HEK293T (cell line): ENCODE measurements around the gene MSLN.
"Not testable (repeated sequence)": the region's sequence is repeated elsewhere in the genome, so short reads cannot be mapped to it uniquely, and the experiment has no call there.

Source experiments
- CTCF ChIA-PET: fragments of 350-600 bp; formaldehyde crosslinking; extraction: SDS; loops from one replicate; lab custom pipeline; 2021; ENCODE audit warnings: antibody characterized with exemption, inconsistent platforms; lab: Yijun Ruan, JAX
- POLR2A ChIA-PET: fragments of 350-600 bp; formaldehyde crosslinking; extraction: SDS; loops from one replicate; lab custom pipeline; 2020; ENCODE audit warnings: antibody characterized with exemption, inconsistent platforms; lab: Yijun Ruan, JAX
- DNase-seq: peaks from one replicate; pipeline ENCODE4 v3.0.0; 2012; ENCODE audit warnings: mixed read lengths; ENCODE audit errors: extremely low spot score
- ARNT ChIP-seq: fragments of 450-650 bp; IDR thresholded peaks from 2 replicates; pipeline ENCODE4 v1.6.1; 2017; ENCODE audit warnings: mild to moderate bottlenecking
- BHLHE40 ChIP-seq: fragments of 450-650 bp; IDR thresholded peaks from 2 replicates; pipeline ENCODE4 v1.6.1; 2016; ENCODE audit warnings: mild to moderate bottlenecking, moderate library complexity, borderline replicate concordance
- CTBP1 ChIP-seq: fragments of 450-650 bp; IDR thresholded peaks from 2 replicates; pipeline ENCODE4 v1.6.1; 2016; ENCODE audit warnings: borderline replicate concordance
- ELF4 ChIP-seq: fragments of 450-650 bp; IDR thresholded peaks from 2 replicates; pipeline ENCODE4 v1.6.1; 2017; ENCODE audit warnings: antibody characterized with exemption
- FOXA1 ChIP-seq: fragments of 450-650 bp; IDR thresholded peaks from 2 replicates; pipeline ENCODE4 v1.6.1; 2016; ENCODE audit warnings: mild to moderate bottlenecking
- FOXK2 ChIP-seq: fragments of 450-650 bp; IDR thresholded peaks from 2 replicates; pipeline ENCODE4 v1.6.1; 2016; ENCODE audit warnings: mild to moderate bottlenecking
- FOXM1 ChIP-seq: fragments of 450-650 bp; IDR thresholded peaks from 2 replicates; pipeline ENCODE4 v1.6.1; 2017; ENCODE audit warnings: mild to moderate bottlenecking, borderline replicate concordance
- HDGF ChIP-seq: fragments of 450-650 bp; IDR thresholded peaks from 2 replicates; pipeline ENCODE4 v1.6.1; 2017; ENCODE audit warnings: antibody characterized with exemption, borderline replicate concordance
- L3MBTL2 ChIP-seq: fragments of 450-650 bp; conservative IDR thresholded peaks from 2 replicates; pipeline ENCODE4 v1.6.1; 2016; ENCODE audit warnings: mild to moderate bottlenecking
- LEF1 ChIP-seq: fragments of 450-650 bp; IDR thresholded peaks from 2 replicates; pipeline ENCODE4 v1.6.1; 2017; ENCODE audit warnings: mild to moderate bottlenecking, borderline replicate concordance
- NFRKB ChIP-seq: fragments of 450-650 bp; IDR thresholded peaks from 2 replicates; pipeline ENCODE4 v1.6.1; 2016; ENCODE audit warnings: mild to moderate bottlenecking, moderate library complexity
- PKNOX1 ChIP-seq: fragments of 450-650 bp; IDR thresholded peaks from 2 replicates; pipeline ENCODE4 v1.6.1; 2016
- SP1 ChIP-seq: fragments of 450-650 bp; IDR thresholded peaks from 2 replicates; pipeline ENCODE4 v1.6.1; 2017
- SUZ12 ChIP-seq: fragments of 450-650 bp; IDR thresholded peaks from 2 replicates; pipeline ENCODE4 v1.6.1; 2016; ENCODE audit warnings: mild to moderate bottlenecking
- TARDBP ChIP-seq: fragments of 450-650 bp; IDR thresholded peaks from 2 replicates; pipeline ENCODE4 v1.6.1; 2016
- ZNF384 ChIP-seq: fragments of 450-650 bp; IDR thresholded peaks from 2 replicates; pipeline ENCODE4 v1.6.1; 2016

MSLN gene

DNA sequence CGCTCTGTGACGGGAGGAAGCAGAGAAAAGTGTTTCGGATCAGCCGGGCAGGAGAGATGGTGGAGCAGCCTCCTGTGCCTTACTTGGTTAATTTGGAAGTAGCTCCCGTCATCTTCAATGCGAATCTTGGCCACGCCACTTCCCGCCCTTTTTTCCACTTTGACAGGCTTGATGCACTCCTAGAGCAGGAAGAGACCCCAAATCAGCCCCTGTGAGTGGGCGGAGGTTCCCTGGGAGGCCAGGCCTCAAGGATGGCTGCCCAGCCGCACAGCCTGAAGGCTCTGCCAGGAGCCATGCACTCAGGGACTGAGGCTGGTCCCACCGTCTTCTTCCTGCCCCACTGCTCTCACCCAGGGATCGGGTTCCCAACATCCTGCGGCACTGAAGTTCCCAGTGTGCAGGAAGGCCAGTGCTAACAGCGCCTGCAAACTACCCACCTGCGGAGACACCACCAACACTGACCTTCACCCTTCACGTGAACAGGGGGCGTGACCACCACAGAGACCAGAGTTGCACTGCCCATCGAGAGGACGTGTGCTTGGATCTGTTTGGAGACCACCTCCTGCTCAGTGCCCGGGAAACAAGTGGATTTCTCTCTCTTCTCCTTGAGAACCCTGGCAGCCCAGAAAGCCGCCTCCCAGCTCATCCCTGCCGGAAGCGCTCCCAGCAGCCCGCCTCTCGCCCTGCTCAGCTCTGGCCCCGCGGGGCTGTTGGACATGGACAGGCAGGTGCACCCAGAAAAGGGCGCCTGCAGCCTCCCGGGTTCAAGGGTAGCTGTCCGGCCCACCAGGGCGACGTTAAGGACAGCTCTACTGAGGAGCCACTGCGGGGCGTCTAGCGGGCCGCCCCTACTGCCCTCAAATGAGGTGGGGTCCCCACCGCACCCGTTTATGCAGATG lies 20.7 kb upstream of the MSLN start:
- no peak for TF ChIP-seq PKNOX1
- no peak for TF ChIP-seq FOXA1
- no peak for TF ChIP-seq CTBP1
- TF ChIP-seq ELF4, result no peak
- TF ChIP-seq ZNF384, result no peak
- TF ChIP-seq BHLHE40, result no peak
- TF ChIP-seq LEF1, result no peak
- no peak for TF ChIP-seq TARDBP
- TF ChIP-seq SUZ12, result no peak
- no peak for TF ChIP-seq SP1
- TF ChIP-seq FOXM1, result no peak
- no peak for TF ChIP-seq NFRKB
- TF ChIP-seq HDGF, result no peak
- TF ChIP-seq ARNT, result no peak
- CTCF ChIA-PET, result interaction anchor here (1.2 to 1.7 kb wide), 3 partner anchors 15 to 24 kb away, joined by 3 to 4 read pairs (median 4); partner anchors contain the start of gene METRN
- DNase-seq, result no peak
- POLR2A ChIA-PET, result interaction anchor here (0.6 to 3.5 kb wide), 10 partner anchors 8 to 54 kb away, joined by 3 to 16 read pairs (median 4); partner anchors contain the start of genes ANTKMT, CCDC78, CHTF18 and RPUSD1

GRCh38 chr16:740459-740763 lies 20.1 kb upstream of the MSLN start:
- DNase-seq, result no peak
- TF ChIP-seq ELF4 (no peak), ARNT (no peak), SUZ12 (no peak), FOXK2 (no peak), SP1 (no peak), FOXA1 (no peak), CTBP1 (no peak), ZNF384 (no peak), FOXM1 (no peak), L3MBTL2 (no peak), NFRKB (no peak), TARDBP (no peak), LEF1 (no peak), PKNOX1 (no peak), BHLHE40 (no peak), HDGF (no peak)
- ChIA-PET CTCF (interaction anchor here (1.2 to 1.7 kb wide), 3 partner anchors 16 to 25 kb away, joined by 3 to 4 read pairs (median 4); partner anchors contain the start of gene METRN), POLR2A (interaction anchor here (0.6 to 3.5 kb wide), 10 partner anchors 8 to 54 kb away, joined by 3 to 16 read pairs (median 4); partner anchors contain the start of genes ANTKMT and CCDC78)

GRCh38 chr16:740764-741505 lies 19.6 kb upstream of the MSLN start, which contains the start of gene CIAO3:
CIAO3 (minus strand) TSS chr16:740997; CDS start chr16:740985, 12 bp downstream.
- DNase-seq, result peak; percentile 94
- peak; percentile 76 for TF ChIP-seq L3MBTL2
- no peak for TF ChIP-seq BHLHE40
- no peak for TF ChIP-seq FOXM1
- peak; percentile 80 for TF ChIP-seq ELF4
- CTCF ChIA-PET, result interaction anchor here (1.2 to 1.7 kb wide), 3 partner anchors 16 to 26 kb away, joined by 3 to 4 read pairs (median 4); partner anchors contain the start of gene METRN

GRCh38 chr16:741986-742629 lies 18.4 kb upstream of the MSLN start:
- ChIA-PET POLR2A (interaction anchor here (1.1 to 2.9 kb wide), 3 partner anchors 11 to 52 kb away, joined by 3 to 12 read pairs (median 4); partner anchors contain the start of gene WDR24), CTCF (interaction anchor here (1.7 kb wide), 1 partner anchor 22 kb away, joined by 4 read pairs; no protein-coding TSS in a partner anchor)
- no peak for DNase-seq
- no peak for TF ChIP-seq ARNT
- TF ChIP-seq FOXM1, result no peak
- TF ChIP-seq FOXK2, result no peak
- TF ChIP-seq NFRKB, result no peak
- TF ChIP-seq FOXA1, result no peak
- no peak for TF ChIP-seq L3MBTL2

More at GRCh38 chr16:740764-741505, 19.6 kb upstream of the MSLN start, which contains the start of gene CIAO3:
- POLR2A ChIA-PET, result interaction anchor here (0.6 to 3.5 kb wide), 14 partner anchors 9 to 55 kb away, joined by 3 to 16 read pairs (median 4); partner anchors contain the start of genes ANTKMT, CCDC78, MSLN and WDR24

- ChIA-PET CTCF (interaction anchor here (1.1 kb wide), 1 partner anchor 7 kb away, joined by 3 read pairs; no protein-coding TSS in a partner anchor), POLR2A (interaction anchor here (0.6 to 1.4 kb wide), 5 partner anchors 11 to 30 kb away, joined by 3 to 5 read pairs (median 3); no protein-coding TSS in a partner anchor)
- not testable (repeated sequence) for DNase-seq
These were observed 17.6 kb upstream of the MSLN start for GRCh38 chr16:742894-743293.
